ES-I3 (cell line): ENCODE results near the gene CPED1.
"Not testable (repeated sequence)": the region's sequence is repeated elsewhere in the genome, so short reads cannot be mapped to it uniquely, and the experiment has no call there.

ENCODE experiments used
- H3K36me3 ChIP-seq: 2 replicates; pipeline ENCODE4 v1.6.1; 2013; ENCODE audit warnings: mild to moderate bottlenecking, low read length, control low read depth, moderate library complexity; ENCODE audit not compliant: insufficient read depth
- H3K4me1 ChIP-seq: 2 replicates; pipeline ENCODE4 v1.6.1; 2013; ENCODE audit warnings: mild to moderate bottlenecking, control low read depth, low read length; ENCODE audit not compliant: insufficient read depth
- H3K9ac ChIP-seq: 2 replicates; pipeline ENCODE4 v1.6.1; 2013; ENCODE audit warnings: low read depth, mild to moderate bottlenecking, low read length, moderate library complexity
- H3K9me3 ChIP-seq: 2 replicates; pipeline ENCODE4 v1.6.1; 2013; ENCODE audit warnings: mild to moderate bottlenecking, low read length, moderate library complexity; ENCODE audit not compliant: control insufficient read depth, insufficient read depth

CPED1 gene

GRCh38 chr7:121027761-121028669, 39.5 kb downstream of the CPED1 start:
- Histone ChIP-seq H3K9ac (no peak overlapping the region), H3K9me3 (no peaks in the 10 kb centered on the region), H3K4me1 (peaks cover 3% of the 10 kb centered on the region; the same call in 1 of the 2 replicates), H3K36me3 (no peaks in the 10 kb centered on the region)

GRCh38 chr7:121029302-121029701, 40.8 kb downstream of the CPED1 start:
- Histone ChIP-seq H3K9ac (no peak overlapping the region), H3K4me1 (no peaks in the 10 kb centered on the region), H3K36me3 (no peaks in the 10 kb centered on the region), H3K9me3 (no peaks in the 10 kb centered on the region)

- Histone ChIP-seq H3K4me1 (no peaks in the 10 kb centered on the region), H3K36me3 (no peaks in the 10 kb centered on the region), H3K9me3 (no peaks in the 10 kb centered on the region), H3K9ac (no peak overlapping the region)
Measured at GRCh38 chr7:121030308-121030707, 41.8 kb downstream of the CPED1 start.

- Histone ChIP-seq H3K9me3 (no peaks in the 10 kb centered on the region), H3K36me3 (no peaks in the 10 kb centered on the region), H3K4me1 (no peaks in the 10 kb centered on the region), H3K9ac (no peak overlapping the region)
Measured at GRCh38 chr7:121032645-121033460, 44.3 kb downstream of the CPED1 start.

GRCh38 chr7:121034929-121035328, 46.4 kb downstream of the CPED1 start:
- Histone ChIP-seq H3K9me3 (no peaks in the 10 kb centered on the region), H3K36me3 (no peaks in the 10 kb centered on the region), H3K9ac (no peak overlapping the region), H3K4me1 (no peaks in the 10 kb centered on the region)

- H3K9ac ChIP-seq, H3K9me3 ChIP-seq, H3K36me3 ChIP-seq, H3K4me1 ChIP-seq: not testable (repeated sequence)
Measured at GRCh38 chr7:121036776-121037175, 48.3 kb downstream of the CPED1 start.

GRCh38 chr7:121037329-121037728, 48.8 kb downstream of the CPED1 start:
- not testable (repeated sequence) for H3K4me1 ChIP-seq, H3K36me3 ChIP-seq, H3K9ac ChIP-seq, H3K9me3 ChIP-seq

- no peaks in the 10 kb centered on the region for H3K9me3 ChIP-seq
- H3K9ac ChIP-seq: no peak overlapping the region
- no peaks in the 10 kb centered on the region for H3K4me1 ChIP-seq
Measured at GRCh38 chr7:121037957-121038716, 49.6 kb downstream of the CPED1 start.

GRCh38 chr7:121038717-121039509, 50.4 kb downstream of the CPED1 start:
- H3K9me3 ChIP-seq: no peaks in the 10 kb centered on the region
- no peaks in the 10 kb centered on the region for H3K36me3 ChIP-seq
- no peaks in the 10 kb centered on the region for H3K4me1 ChIP-seq
- no peak overlapping the region for H3K9ac ChIP-seq

More at GRCh38 chr7:121037957-121038716, 49.6 kb downstream of the CPED1 start:
- no peaks in the 10 kb centered on the region for H3K36me3 ChIP-seq

- no peak overlapping the region for H3K9ac ChIP-seq
Measured at GRCh38 chr7:121039510-121039822, 51.0 kb downstream of the CPED1 start.

GRCh38 chr7:121039994-121040393, 51.5 kb downstream of the CPED1 start:
- H3K36me3 ChIP-seq: no peaks in the 10 kb centered on the region
- no peaks in the 10 kb centered on the region for H3K9me3 ChIP-seq
- H3K4me1 ChIP-seq: no peaks in the 10 kb centered on the region
- no peak overlapping the region for H3K9ac ChIP-seq

More at GRCh38 chr7:121039510-121039822, 51.0 kb downstream of the CPED1 start:
- Histone ChIP-seq H3K36me3 (no peaks in the 10 kb centered on the region), H3K4me1 (no peaks in the 10 kb centered on the region), H3K9me3 (no peaks in the 10 kb centered on the region)

GRCh38 chr7:121041516-121042148, 53.1 kb downstream of the CPED1 start:
- Histone ChIP-seq H3K9me3 (no peaks in the 10 kb centered on the region), H3K36me3 (no peaks in the 10 kb centered on the region), H3K4me1 (no peaks in the 10 kb centered on the region), H3K9ac (no peak overlapping the region)

- no peaks in the 10 kb centered on the region for H3K9me3 ChIP-seq
- no peaks in the 10 kb centered on the region for H3K36me3 ChIP-seq
- H3K9ac ChIP-seq: no peak overlapping the region
- no peaks in the 10 kb centered on the region for H3K4me1 ChIP-seq
Measured at GRCh38 chr7:121042195-121042594, 53.7 kb downstream of the CPED1 start.
